SU-DHL-6 (cell line): ENCODE data around the gene ACTN4.

Experiments
- EZH2phosphoT487 ChIP-seq: fragments of 200-600 bp; sonication (generic), shearing (Covaris generic); conservative IDR thresholded peaks from 2 replicates; pipeline ENCODE4 v1.6.1; 2018; ENCODE audit warnings: mild to moderate bottlenecking, antibody characterized with exemption, low read length, moderate library complexity, mixed read lengths
- TF ChIP-seq, protein P1 (sequence below): fragments of 200-600 bp; sonication (generic); IDR thresholded peaks from one replicate; pipeline ENCODE4 v1.5.1; 2017; ENCODE audit warnings: antibody characterized with exemption, mild to moderate bottlenecking, low read length, moderate library complexity; ENCODE audit not compliant: insufficient read depth, poor library complexity, severe bottlenecking

GRCh38 chr19:38737921-38738737, 90.7 kb downstream of the ACTN4 start:
- TF ChIP-seq, protein P1, sequence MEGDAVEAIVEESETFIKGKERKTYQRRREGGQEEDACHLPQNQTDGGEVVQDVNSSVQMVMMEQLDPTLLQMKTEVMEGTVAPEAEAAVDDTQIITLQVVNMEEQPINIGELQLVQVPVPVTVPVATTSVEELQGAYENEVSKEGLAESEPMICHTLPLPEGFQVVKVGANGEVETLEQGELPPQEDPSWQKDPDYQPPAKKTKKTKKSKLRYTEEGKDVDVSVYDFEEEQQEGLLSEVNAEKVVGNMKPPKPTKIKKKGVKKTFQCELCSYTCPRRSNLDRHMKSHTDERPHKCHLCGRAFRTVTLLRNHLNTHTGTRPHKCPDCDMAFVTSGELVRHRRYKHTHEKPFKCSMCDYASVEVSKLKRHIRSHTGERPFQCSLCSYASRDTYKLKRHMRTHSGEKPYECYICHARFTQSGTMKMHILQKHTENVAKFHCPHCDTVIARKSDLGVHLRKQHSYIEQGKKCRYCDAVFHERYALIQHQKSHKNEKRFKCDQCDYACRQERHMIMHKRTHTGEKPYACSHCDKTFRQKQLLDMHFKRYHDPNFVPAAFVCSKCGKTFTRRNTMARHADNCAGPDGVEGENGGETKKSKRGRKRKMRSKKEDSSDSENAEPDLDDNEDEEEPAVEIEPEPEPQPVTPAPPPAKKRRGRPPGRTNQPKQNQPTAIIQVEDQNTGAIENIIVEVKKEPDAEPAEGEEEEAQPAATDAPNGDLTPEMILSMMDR, result no peak
- TF ChIP-seq EZH2phosphoT487, result no peak
